HEK293T (cell line): ENCODE results near the gene ANKRD12.
"Not testable (repeated sequence)": the region's sequence is repeated elsewhere in the genome, so short reads cannot be mapped to it uniquely, and the experiment has no call there.

ENCODE experiments used
- ARNT ChIP-seq: fragments of 450-650 bp; IDR thresholded peaks from 2 replicates; pipeline ENCODE4 v1.6.1; 2017; ENCODE audit warnings: mild to moderate bottlenecking
- BHLHE40 ChIP-seq: fragments of 450-650 bp; IDR thresholded peaks from 2 replicates; pipeline ENCODE4 v1.6.1; 2016; ENCODE audit warnings: mild to moderate bottlenecking, moderate library complexity, borderline replicate concordance
- ELF4 ChIP-seq: fragments of 450-650 bp; IDR thresholded peaks from 2 replicates; pipeline ENCODE4 v1.6.1; 2017; ENCODE audit warnings: antibody characterized with exemption
- FOXA1 ChIP-seq: fragments of 450-650 bp; IDR thresholded peaks from 2 replicates; pipeline ENCODE4 v1.6.1; 2016; ENCODE audit warnings: mild to moderate bottlenecking
- FOXK2 ChIP-seq: fragments of 450-650 bp; IDR thresholded peaks from 2 replicates; pipeline ENCODE4 v1.6.1; 2016; ENCODE audit warnings: mild to moderate bottlenecking
- FOXM1 ChIP-seq: fragments of 450-650 bp; IDR thresholded peaks from 2 replicates; pipeline ENCODE4 v1.6.1; 2017; ENCODE audit warnings: mild to moderate bottlenecking, borderline replicate concordance
- HDGF ChIP-seq: fragments of 450-650 bp; IDR thresholded peaks from 2 replicates; pipeline ENCODE4 v1.6.1; 2017; ENCODE audit warnings: antibody characterized with exemption, borderline replicate concordance
- L3MBTL2 ChIP-seq: fragments of 450-650 bp; conservative IDR thresholded peaks from 2 replicates; pipeline ENCODE4 v1.6.1; 2016; ENCODE audit warnings: mild to moderate bottlenecking
- LEF1 ChIP-seq: fragments of 450-650 bp; IDR thresholded peaks from 2 replicates; pipeline ENCODE4 v1.6.1; 2017; ENCODE audit warnings: mild to moderate bottlenecking, borderline replicate concordance
- NFRKB ChIP-seq: fragments of 450-650 bp; IDR thresholded peaks from 2 replicates; pipeline ENCODE4 v1.6.1; 2016; ENCODE audit warnings: mild to moderate bottlenecking, moderate library complexity
- SP1 ChIP-seq: fragments of 450-650 bp; IDR thresholded peaks from 2 replicates; pipeline ENCODE4 v1.6.1; 2017
- SUZ12 ChIP-seq: fragments of 450-650 bp; IDR thresholded peaks from 2 replicates; pipeline ENCODE4 v1.6.1; 2016; ENCODE audit warnings: mild to moderate bottlenecking
- TARDBP ChIP-seq: fragments of 450-650 bp; IDR thresholded peaks from 2 replicates; pipeline ENCODE4 v1.6.1; 2016
- ZNF384 ChIP-seq: fragments of 450-650 bp; IDR thresholded peaks from 2 replicates; pipeline ENCODE4 v1.6.1; 2016

GRCh38 chr18:9164149-9164548 lies 27.6 kb downstream of the ANKRD12 start:
- TF ChIP-seq SUZ12, FOXK2, LEF1, HDGF, ARNT, ELF4, SP1, BHLHE40, FOXM1, FOXA1, TARDBP, ZNF384, L3MBTL2, NFRKB: not testable (repeated sequence)
